Measurements from ENCODE around the gene MTERF2. TPM values are rescaled to one million over a fixed set of nuclear protein-coding genes. Genes with fewer than 3 reads are reported as not detected.
A peak's percentile ranks its signal among the peaks of the same experiment; 100 is the strongest.

The MTERF2 gene
- total and polyA plus RNA-seq, 4 donors = 4.8 to 41.4 (median 14.1) TPM

- Histone ChIP-seq H3K4me1 (ENCODE audit: control insufficient read depth in 5 of 5, insufficient read depth in 5 of 5, low read length in 5 of 5) (peaks cover 0 to 17% (median 3%) of the 10 kb centered on the region in 5 donors), H3K4me3 (no peak overlapping the region), H3K9me3 (ENCODE audit: control insufficient read depth in 4 of 4, insufficient read depth in 3 of 4, low read length in 3 of 4) (no peaks in the 10 kb centered on the region), H3K27me3 (ENCODE audit: control insufficient read depth in 3 of 3, insufficient read depth in 3 of 3, low read length in 2 of 3) (no peaks in the 10 kb centered on the region), H3K9ac (ENCODE audit: insufficient read depth in 1 of 2, low read length in 2 of 2) (no peak overlapping the region), H3K27ac (ENCODE audit: low read depth in 1 of 2, low read length in 1 of 2) (no peak overlapping the region), H3K36me3 (ENCODE audit: control insufficient read depth in 4 of 4, insufficient read depth in 4 of 4, low read length in 4 of 4) (peaks cover 0 to 3% (median 0%) of the 10 kb centered on the region in 4 donors)
- DNase-seq (peak in 1 of 3 donors; percentile 23), ATAC-seq (ENCODE audit: insufficient read depth, low FRiP score) (peak; percentile 21)
- WGBS, 2 donors = 83 to 85% methylated on average over 9 of the region's 9 CpGs
- TF ChIP-seq CTCF (IDR thresholded peaks at IDR 0.05; ENCODE audit: control extremely low read depth, extremely low read depth) = no peak
Observed at GRCh38 chr12:107033758-107034739, 47.1 kb upstream of the MTERF2 start.

- H3K4me3 ChIP-seq = no peak overlapping the region
- no peaks in the 10 kb centered on the region for H3K9me3 ChIP-seq (ENCODE audit: control insufficient read depth in 4 of 4, insufficient read depth in 3 of 4, low read length in 3 of 4)
- ATAC-seq (ENCODE audit: insufficient read depth, low FRiP score) (no peak), DNase-seq (no peak)
- no peak for TF ChIP-seq CTCF (IDR thresholded peaks at IDR 0.05; ENCODE audit: control extremely low read depth, extremely low read depth)
- H3K36me3 ChIP-seq (ENCODE audit: control insufficient read depth in 4 of 4, insufficient read depth in 4 of 4, low read length in 4 of 4) = peaks cover 0 to 3% (median 0%) of the 10 kb centered on the region in 4 donors
- no peak overlapping the region for H3K9ac ChIP-seq (ENCODE audit: insufficient read depth in 1 of 2, low read length in 2 of 2)
- H3K4me1 ChIP-seq (ENCODE audit: control insufficient read depth in 5 of 5, insufficient read depth in 5 of 5, low read length in 5 of 5) = peaks cover 0 to 31% (median 10%) of the 10 kb centered on the region in 5 donors
- 76 to 90% methylated on average over 7 of the region's 7 CpGs for WGBS, 2 donors
- no peak overlapping the region for H3K27ac ChIP-seq (ENCODE audit: low read depth in 1 of 2, low read length in 1 of 2)
- no peaks in the 10 kb centered on the region for H3K27me3 ChIP-seq (ENCODE audit: control insufficient read depth in 3 of 3, insufficient read depth in 3 of 3, low read length in 2 of 3)
Observed at GRCh38 chr12:107032266-107032665, 45.3 kb upstream of the MTERF2 start.

- H3K27ac ChIP-seq (ENCODE audit: low read depth in 1 of 2, low read length in 1 of 2) = no peak overlapping the region
- H3K36me3 ChIP-seq (ENCODE audit: control insufficient read depth in 4 of 4, insufficient read depth in 4 of 4, low read length in 4 of 4) = peaks cover 0 to 2% (median 0%) of the 10 kb centered on the region in 4 donors
- no peaks in the 10 kb centered on the region for H3K27me3 ChIP-seq (ENCODE audit: control insufficient read depth in 3 of 3, insufficient read depth in 3 of 3, low read length in 2 of 3)
- no peak for TF ChIP-seq CTCF (IDR thresholded peaks at IDR 0.05; ENCODE audit: control extremely low read depth, extremely low read depth)
- WGBS, 2 donors = 80 to 85% methylated on average over 2 of the region's 2 CpGs
- no peak overlapping the region for H3K4me3 ChIP-seq
- no peaks in the 10 kb centered on the region for H3K9me3 ChIP-seq (ENCODE audit: control insufficient read depth in 4 of 4, insufficient read depth in 3 of 4, low read length in 3 of 4)
- DNase-seq (no peak), ATAC-seq (ENCODE audit: insufficient read depth, low FRiP score) (no peak)
- peaks cover 2 to 42% (median 19%) of the 10 kb centered on the region in 5 donors for H3K4me1 ChIP-seq (ENCODE audit: control insufficient read depth in 5 of 5, insufficient read depth in 5 of 5, low read length in 5 of 5)
- no peak overlapping the region for H3K9ac ChIP-seq (ENCODE audit: insufficient read depth in 1 of 2, low read length in 2 of 2)
Observed at GRCh38 chr12:107031061-107031460, 44.1 kb upstream of the MTERF2 start.
